ENCODE results near the gene AUTS2.

The AUTS2 gene

DNA sequence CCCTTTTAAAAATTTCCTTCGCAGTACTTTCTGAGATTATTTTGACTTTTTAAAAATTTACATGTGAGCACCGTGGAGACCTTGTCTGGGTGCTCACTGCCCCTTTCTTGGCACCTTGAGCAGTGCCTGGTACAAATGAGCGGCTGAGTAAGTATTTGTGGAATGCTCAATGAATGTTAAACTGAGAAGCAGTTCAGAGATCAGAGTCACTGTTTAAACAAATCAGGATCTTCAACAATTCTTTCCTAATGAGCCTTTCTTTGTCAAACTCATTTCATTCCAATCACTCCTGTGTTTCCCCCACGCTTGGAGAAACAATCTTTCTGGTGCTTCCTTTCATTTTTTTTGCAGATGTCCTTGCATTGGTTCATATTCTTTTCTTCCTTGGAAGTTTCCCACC, 922.3 kb downstream of the AUTS2 start:
- Histone ChIP-seq H3K4me2 (ENCODE audit: low read depth, low read length, poor library complexity, severe bottlenecking) (no peak overlapping the region), H3K79me2 (ENCODE audit: insufficient read depth, low read length) (no peaks in the 10 kb centered on the region)

DNA sequence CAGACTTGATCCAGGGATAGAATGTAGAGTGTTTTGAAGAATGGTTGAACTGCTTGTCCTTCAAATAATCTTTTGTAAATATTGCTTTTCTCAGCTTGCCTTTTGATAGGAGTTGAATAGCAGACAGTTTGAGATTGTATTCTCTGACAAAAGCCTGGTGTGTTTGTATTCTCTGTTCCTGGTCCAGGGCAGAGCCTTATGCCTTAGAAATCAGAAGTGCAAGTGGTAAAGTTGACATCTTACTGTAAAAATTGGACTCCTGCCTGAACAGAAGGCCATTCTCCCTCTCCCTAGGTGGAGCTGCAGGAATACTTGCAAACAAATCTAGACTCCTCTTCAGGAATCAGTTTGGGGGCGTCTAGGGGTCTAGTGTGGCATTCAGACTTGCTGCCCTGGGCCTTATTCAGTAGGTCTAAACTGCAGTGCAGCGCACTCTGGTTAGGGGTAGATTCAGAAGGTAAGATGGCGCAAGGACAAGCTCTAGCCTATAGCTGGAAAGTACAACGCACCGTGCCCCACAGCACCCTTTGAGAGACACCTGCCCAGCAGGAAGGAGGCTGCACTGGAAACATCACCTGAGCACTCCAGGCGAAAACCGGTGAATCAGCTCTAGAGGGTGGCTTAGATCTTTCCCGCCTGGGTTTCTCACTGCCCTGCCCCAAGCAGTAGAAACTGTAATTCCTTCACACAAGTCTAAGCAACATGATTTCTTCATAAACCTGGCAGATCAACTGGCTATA, 925.1 kb downstream of the AUTS2 start:
- no peaks in the 10 kb centered on the region for H3K79me2 ChIP-seq (ENCODE audit: insufficient read depth, low read length)
- no peaks in the 10 kb centered on the region for H3K27me3 ChIP-seq (ENCODE audit: insufficient read depth, low read length, poor library complexity, severe bottlenecking)
- no peak overlapping the region for H3K4me2 ChIP-seq (ENCODE audit: low read depth, low read length, poor library complexity, severe bottlenecking)
- H3K9me2 ChIP-seq (replicated peaks; ENCODE audit: low read depth, low read length): no peaks in the 10 kb centered on the region
- no peaks in the 10 kb centered on the region for H4K20me1 ChIP-seq (ENCODE audit: insufficient read depth, low read length, poor library complexity, severe bottlenecking)
- no peak overlapping the region for H2AFZ ChIP-seq (ENCODE audit: low read length)
- H3K9me3 ChIP-seq (ENCODE audit: insufficient read depth, low read depth, low read length): no peaks in the 10 kb centered on the region
- no peak overlapping the region for H3K9ac ChIP-seq (ENCODE audit: low read depth, low read length, poor library complexity, severe bottlenecking)
- peaks cover 8% of the 10 kb centered on the region for H3K4me1 ChIP-seq (ENCODE audit: insufficient read depth, low read length, poor library complexity, severe bottlenecking)
- H3K4me3 ChIP-seq (ENCODE audit: low read length, poor library complexity, severe bottlenecking): no peak overlapping the region
- no peaks in the 10 kb centered on the region for H3F3A ChIP-seq (ENCODE audit: low read depth)
- H3K36me3 ChIP-seq (ENCODE audit: insufficient read depth, low read length): no peaks in the 10 kb centered on the region
- no peak for TF ChIP-seq EZH2phosphoT487 (IDR thresholded peaks at IDR 0.05; ENCODE audit: borderline replicate concordance)
- TF ChIP-seq, protein P1, sequence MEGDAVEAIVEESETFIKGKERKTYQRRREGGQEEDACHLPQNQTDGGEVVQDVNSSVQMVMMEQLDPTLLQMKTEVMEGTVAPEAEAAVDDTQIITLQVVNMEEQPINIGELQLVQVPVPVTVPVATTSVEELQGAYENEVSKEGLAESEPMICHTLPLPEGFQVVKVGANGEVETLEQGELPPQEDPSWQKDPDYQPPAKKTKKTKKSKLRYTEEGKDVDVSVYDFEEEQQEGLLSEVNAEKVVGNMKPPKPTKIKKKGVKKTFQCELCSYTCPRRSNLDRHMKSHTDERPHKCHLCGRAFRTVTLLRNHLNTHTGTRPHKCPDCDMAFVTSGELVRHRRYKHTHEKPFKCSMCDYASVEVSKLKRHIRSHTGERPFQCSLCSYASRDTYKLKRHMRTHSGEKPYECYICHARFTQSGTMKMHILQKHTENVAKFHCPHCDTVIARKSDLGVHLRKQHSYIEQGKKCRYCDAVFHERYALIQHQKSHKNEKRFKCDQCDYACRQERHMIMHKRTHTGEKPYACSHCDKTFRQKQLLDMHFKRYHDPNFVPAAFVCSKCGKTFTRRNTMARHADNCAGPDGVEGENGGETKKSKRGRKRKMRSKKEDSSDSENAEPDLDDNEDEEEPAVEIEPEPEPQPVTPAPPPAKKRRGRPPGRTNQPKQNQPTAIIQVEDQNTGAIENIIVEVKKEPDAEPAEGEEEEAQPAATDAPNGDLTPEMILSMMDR (conservative IDR thresholded peaks at IDR 0.05; ENCODE audit: low read length): no peak

More for the DNA sequence above, 922.3 kb downstream of the AUTS2 start:
- Histone ChIP-seq H3K9me3 (ENCODE audit: insufficient read depth, low read depth, low read length) (no peaks in the 10 kb centered on the region), H2AFZ (ENCODE audit: low read length) (no peak overlapping the region), H3K9ac (ENCODE audit: low read depth, low read length, poor library complexity, severe bottlenecking) (no peak overlapping the region), H3F3A (ENCODE audit: low read depth) (no peaks in the 10 kb centered on the region), H3K4me3 (ENCODE audit: low read length, poor library complexity, severe bottlenecking) (no peak overlapping the region), H4K20me1 (ENCODE audit: insufficient read depth, low read length, poor library complexity, severe bottlenecking) (no peaks in the 10 kb centered on the region), H3K36me3 (ENCODE audit: insufficient read depth, low read length) (no peaks in the 10 kb centered on the region), H3K27me3 (ENCODE audit: insufficient read depth, low read length, poor library complexity, severe bottlenecking) (no peaks in the 10 kb centered on the region), H3K9me2 (replicated peaks; ENCODE audit: low read depth, low read length) (no peaks in the 10 kb centered on the region), H3K4me1 (ENCODE audit: insufficient read depth, low read length, poor library complexity, severe bottlenecking) (no peaks in the 10 kb centered on the region)
- no peak for TF ChIP-seq EZH2phosphoT487 (IDR thresholded peaks at IDR 0.05; ENCODE audit: borderline replicate concordance)
- TF ChIP-seq, protein P1 (conservative IDR thresholded peaks at IDR 0.05; ENCODE audit: low read length): no peak

DNA sequence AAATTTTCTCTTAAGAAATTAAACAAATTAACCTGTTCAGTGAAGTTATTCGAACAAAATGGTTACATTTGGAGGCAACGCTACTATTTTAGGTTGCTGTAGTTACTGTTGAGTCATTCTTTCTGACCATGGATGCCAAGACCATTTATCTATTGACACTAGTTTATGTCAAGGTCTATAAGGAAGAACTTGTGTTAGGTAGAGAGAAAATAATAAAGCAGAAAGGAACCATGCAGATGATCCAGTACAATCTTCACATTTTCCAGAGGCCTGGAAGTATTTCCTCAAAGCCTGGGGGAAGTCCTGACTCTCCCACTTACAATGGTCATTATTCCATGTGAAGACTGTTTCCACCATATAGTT, 925.7 kb downstream of the AUTS2 start:
- no peaks in the 10 kb centered on the region for H3K36me3 ChIP-seq (ENCODE audit: insufficient read depth, low read length)
- no peaks in the 10 kb centered on the region for H3K9me3 ChIP-seq (ENCODE audit: insufficient read depth, low read depth, low read length)
- no peaks in the 10 kb centered on the region for H3F3A ChIP-seq (ENCODE audit: low read depth)
- TF ChIP-seq, protein P1 (conservative IDR thresholded peaks at IDR 0.05; ENCODE audit: low read length): no peak
- no peak for TF ChIP-seq EZH2phosphoT487 (IDR thresholded peaks at IDR 0.05; ENCODE audit: borderline replicate concordance)
- no peaks in the 10 kb centered on the region for H4K20me1 ChIP-seq (ENCODE audit: insufficient read depth, low read length, poor library complexity, severe bottlenecking)
- H3K9ac ChIP-seq (ENCODE audit: low read depth, low read length, poor library complexity, severe bottlenecking): no peak overlapping the region
- H3K9me2 ChIP-seq (replicated peaks; ENCODE audit: low read depth, low read length): no peaks in the 10 kb centered on the region
- H3K4me3 ChIP-seq (ENCODE audit: low read length, poor library complexity, severe bottlenecking): no peak overlapping the region
- H3K27me3 ChIP-seq (ENCODE audit: insufficient read depth, low read length, poor library complexity, severe bottlenecking): no peaks in the 10 kb centered on the region
- H3K79me2 ChIP-seq (ENCODE audit: insufficient read depth, low read length): no peaks in the 10 kb centered on the region
- peaks cover 8% of the 10 kb centered on the region for H3K4me1 ChIP-seq (ENCODE audit: insufficient read depth, low read length, poor library complexity, severe bottlenecking)
- H3K4me2 ChIP-seq (ENCODE audit: low read depth, low read length, poor library complexity, severe bottlenecking): no peak overlapping the region
- H2AFZ ChIP-seq (ENCODE audit: low read length): no peak overlapping the region
